Measurements from ENCODE around the gene COPZ1. TPM values are rescaled to one million over a fixed set of nuclear protein-coding genes. Genes with fewer than 3 reads are reported as not detected.
A peak's percentile ranks its signal among the peaks of the same experiment; 100 is the strongest.

COPZ1 gene
- total and polyA plus RNA-seq, 9 of the 15 experiments (the other 6 are each of a cell fraction or from before 2014, with no cell fraction given): 137 to 487 (median 233) TPM

DNA sequence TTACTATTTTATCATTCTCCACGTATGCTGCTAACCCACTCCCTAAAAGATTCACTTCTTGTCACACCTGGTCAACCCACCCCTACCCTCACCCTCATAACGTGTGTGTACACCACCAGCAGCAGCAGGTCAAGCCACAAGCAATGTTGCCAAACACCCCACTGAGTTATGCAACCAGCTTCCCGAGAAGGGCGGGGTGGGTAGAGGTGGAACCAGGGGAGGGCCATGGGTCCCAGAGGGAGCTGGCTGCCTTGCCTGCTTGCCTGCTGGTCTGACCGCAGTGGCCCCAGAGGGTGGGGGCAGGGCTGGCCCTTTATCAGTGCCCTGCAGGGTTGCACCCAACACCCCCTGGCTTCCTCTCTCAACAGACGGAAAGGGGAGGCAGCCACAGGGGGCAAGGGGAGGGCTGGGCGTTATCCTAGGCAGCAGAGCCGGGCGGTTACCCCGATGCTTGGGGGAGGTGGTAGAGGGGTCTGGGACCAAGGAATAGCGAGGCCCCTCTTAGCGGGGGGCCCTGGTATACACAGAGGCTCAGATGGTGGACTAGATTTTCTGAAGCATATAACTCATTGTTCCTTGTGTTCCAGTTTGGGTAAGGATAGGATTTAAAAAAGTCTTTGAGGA lies 20.6 kb upstream of the COPZ1 start (continued):
- TF ChIP-seq, protein P1, sequence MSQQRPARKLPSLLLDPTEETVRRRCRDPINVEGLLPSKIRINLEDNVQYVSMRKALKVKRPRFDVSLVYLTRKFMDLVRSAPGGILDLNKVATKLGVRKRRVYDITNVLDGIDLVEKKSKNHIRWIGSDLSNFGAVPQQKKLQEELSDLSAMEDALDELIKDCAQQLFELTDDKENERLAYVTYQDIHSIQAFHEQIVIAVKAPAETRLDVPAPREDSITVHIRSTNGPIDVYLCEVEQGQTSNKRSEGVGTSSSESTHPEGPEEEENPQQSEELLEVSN (IDR thresholded peaks at IDR 0.05; ENCODE audit: borderline replicate concordance in 1 of 2, extremely low read depth in 1 of 2, insufficient read depth in 1 of 2, insufficient read length in 1 of 2, low read depth in 1 of 2, low read length in 1 of 2, poor library complexity in 1 of 2, severe bottlenecking in 1 of 2): no peak
- TF ChIP-seq, protein P2, sequence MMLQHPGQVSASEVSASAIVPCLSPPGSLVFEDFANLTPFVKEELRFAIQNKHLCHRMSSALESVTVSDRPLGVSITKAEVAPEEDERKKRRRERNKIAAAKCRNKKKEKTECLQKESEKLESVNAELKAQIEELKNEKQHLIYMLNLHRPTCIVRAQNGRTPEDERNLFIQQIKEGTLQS (IDR thresholded peaks at IDR 0.05): peak; percentile 85
- TF ChIP-seq, protein P2 (CRISPR knock-in tag; conservative IDR thresholded peaks at IDR 0.05): no peak
- TF ChIP-seq, protein P3, sequence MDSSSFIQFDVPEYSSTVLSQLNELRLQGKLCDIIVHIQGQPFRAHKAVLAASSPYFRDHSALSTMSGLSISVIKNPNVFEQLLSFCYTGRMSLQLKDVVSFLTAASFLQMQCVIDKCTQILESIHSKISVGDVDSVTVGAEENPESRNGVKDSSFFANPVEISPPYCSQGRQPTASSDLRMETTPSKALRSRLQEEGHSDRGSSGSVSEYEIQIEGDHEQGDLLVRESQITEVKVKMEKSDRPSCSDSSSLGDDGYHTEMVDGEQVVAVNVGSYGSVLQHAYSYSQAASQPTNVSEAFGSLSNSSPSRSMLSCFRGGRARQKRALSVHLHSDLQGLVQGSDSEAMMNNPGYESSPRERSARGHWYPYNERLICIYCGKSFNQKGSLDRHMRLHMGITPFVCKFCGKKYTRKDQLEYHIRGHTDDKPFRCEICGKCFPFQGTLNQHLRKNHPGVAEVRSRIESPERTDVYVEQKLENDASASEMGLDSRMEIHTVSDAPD (CRISPR knock-in tag; IDR thresholded peaks at IDR 0.05): no peak
- peak; percentile 93; the same call in 1 of the 2 replicates for TF ChIP-seq PHF21A (IDR thresholded peaks at IDR 0.05; ENCODE audit: borderline replicate concordance, low read depth)
- peak; percentile 100 for TF ChIP-seq CEBPB (tag; IDR thresholded peaks at IDR 0.05)
- TF ChIP-seq, protein P4, sequence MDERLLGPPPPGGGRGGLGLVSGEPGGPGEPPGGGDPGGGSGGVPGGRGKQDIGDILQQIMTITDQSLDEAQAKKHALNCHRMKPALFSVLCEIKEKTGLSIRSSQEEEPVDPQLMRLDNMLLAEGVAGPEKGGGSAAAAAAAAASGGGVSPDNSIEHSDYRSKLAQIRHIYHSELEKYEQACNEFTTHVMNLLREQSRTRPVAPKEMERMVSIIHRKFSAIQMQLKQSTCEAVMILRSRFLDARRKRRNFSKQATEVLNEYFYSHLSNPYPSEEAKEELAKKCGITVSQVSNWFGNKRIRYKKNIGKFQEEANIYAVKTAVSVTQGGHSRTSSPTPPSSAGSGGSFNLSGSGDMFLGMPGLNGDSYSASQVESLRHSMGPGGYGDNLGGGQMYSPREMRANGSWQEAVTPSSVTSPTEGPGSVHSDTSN (CRISPR knock-in tag; IDR thresholded peaks at IDR 0.05; ENCODE audit: low read depth): no peak
- TF ChIP-seq, protein P4 (tag; conservative IDR thresholded peaks at IDR 0.05; ENCODE audit: low read depth): 0 out of 2 replicates have a peak, but pooled peaks have one; percentile 12
- no peak for TF ChIP-seq HNRNPH1 (optimal IDR thresholded peaks at IDR 0.05; ENCODE audit: low read depth, low read length)
- TF ChIP-seq, protein P5, sequence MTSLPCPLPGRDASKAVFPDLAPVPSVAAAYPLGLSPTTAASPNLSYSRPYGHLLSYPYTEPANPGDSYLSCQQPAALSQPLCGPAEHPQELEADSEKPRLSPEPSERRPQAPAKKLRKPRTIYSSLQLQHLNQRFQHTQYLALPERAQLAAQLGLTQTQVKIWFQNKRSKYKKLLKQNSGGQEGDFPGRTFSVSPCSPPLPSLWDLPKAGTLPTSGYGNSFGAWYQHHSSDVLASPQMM (CRISPR knock-in tag; IDR thresholded peaks at IDR 0.05): no peak
- TF ChIP-seq, protein P6, sequence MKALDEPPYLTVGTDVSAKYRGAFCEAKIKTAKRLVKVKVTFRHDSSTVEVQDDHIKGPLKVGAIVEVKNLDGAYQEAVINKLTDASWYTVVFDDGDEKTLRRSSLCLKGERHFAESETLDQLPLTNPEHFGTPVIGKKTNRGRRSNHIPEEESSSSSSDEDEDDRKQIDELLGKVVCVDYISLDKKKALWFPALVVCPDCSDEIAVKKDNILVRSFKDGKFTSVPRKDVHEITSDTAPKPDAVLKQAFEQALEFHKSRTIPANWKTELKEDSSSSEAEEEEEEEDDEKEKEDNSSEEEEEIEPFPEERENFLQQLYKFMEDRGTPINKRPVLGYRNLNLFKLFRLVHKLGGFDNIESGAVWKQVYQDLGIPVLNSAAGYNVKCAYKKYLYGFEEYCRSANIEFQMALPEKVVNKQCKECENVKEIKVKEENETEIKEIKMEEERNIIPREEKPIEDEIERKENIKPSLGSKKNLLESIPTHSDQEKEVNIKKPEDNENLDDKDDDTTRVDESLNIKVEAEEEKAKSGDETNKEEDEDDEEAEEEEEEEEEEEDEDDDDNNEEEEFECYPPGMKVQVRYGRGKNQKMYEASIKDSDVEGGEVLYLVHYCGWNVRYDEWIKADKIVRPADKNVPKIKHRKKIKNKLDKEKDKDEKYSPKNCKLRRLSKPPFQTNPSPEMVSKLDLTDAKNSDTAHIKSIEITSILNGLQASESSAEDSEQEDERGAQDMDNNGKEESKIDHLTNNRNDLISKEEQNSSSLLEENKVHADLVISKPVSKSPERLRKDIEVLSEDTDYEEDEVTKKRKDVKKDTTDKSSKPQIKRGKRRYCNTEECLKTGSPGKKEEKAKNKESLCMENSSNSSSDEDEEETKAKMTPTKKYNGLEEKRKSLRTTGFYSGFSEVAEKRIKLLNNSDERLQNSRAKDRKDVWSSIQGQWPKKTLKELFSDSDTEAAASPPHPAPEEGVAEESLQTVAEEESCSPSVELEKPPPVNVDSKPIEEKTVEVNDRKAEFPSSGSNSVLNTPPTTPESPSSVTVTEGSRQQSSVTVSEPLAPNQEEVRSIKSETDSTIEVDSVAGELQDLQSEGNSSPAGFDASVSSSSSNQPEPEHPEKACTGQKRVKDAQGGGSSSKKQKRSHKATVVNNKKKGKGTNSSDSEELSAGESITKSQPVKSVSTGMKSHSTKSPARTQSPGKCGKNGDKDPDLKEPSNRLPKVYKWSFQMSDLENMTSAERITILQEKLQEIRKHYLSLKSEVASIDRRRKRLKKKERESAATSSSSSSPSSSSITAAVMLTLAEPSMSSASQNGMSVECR (CRISPR knock-in tag; IDR thresholded peaks at IDR 0.05): peak; percentile 65; the same call in 1 of the 2 replicates
- TF ChIP-seq CBX8 (IDR thresholded peaks at IDR 0.05; ENCODE audit: borderline replicate concordance, extremely low read depth, low read depth, low read length, poor library complexity, severe bottlenecking): no peak
- TF ChIP-seq ZNF830 (CRISPR knock-in tag; IDR thresholded peaks at IDR 0.05): 0 out of 2 replicates have a peak, but pooled peaks have one; percentile 68
- TF ChIP-seq NR2C1 (IDR thresholded peaks at IDR 0.05): no peak
- peak; percentile 80 for TF ChIP-seq NR2C1 (tag; IDR thresholded peaks at IDR 0.05)
